ENCODE measurements around the gene FOXB1.

GRCh38 chr15:59991834-59992233 is 12.3 kb upstream of the FOXB1 start:
- no peak for TF ChIP-seq CTCF (conservative IDR thresholded peaks at IDR 0.05; ENCODE audit: low read depth in 2 of 2)
- no peak for TF ChIP-seq EZH2 (IDR thresholded peaks at IDR 0.05; ENCODE audit: low read depth, unreplicated experiment)
- TF ChIP-seq EZH2phosphoT487 (IDR thresholded peaks at IDR 0.05; ENCODE audit: unreplicated experiment) = no peak
- TF ChIP-seq REST (IDR thresholded peaks at IDR 0.05; ENCODE audit: unreplicated experiment) = no peak
- no peak for TF ChIP-seq CREB1 (CRISPR knock-in tag; IDR thresholded peaks at IDR 0.05; ENCODE audit: low read depth)
